ENCODE results near the gene YJEFN3. TPM values are rescaled to one million over a fixed set of nuclear protein-coding genes. Genes with fewer than 3 reads are reported as not detected.

The YJEFN3 gene
- total RNA-seq, 1 experiment from 2014 or later = 6.1 TPM

GRCh38 chr19:19539698-19540063 is 11.0 kb downstream of the YJEFN3 start:
- intact Hi-C loops (cut with micrococcal nuclease; ENCODE audit: unreplicated experiment) = loop anchor here (10.0 kb wide), 1 partner anchor 105 kb away; the partner anchor contains the start of gene GMIP
- POLR2A ChIA-PET = no interaction called here
- in situ Hi-C loops (cut with HindIII; ENCODE audit: low pct_unique_long_range_greater_than_20kb, low sequenced_read_pairs) = no loop called here

GRCh38 chr19:19540064-19540714 is 11.5 kb downstream of the YJEFN3 start:
- intact Hi-C loops (cut with micrococcal nuclease; ENCODE audit: unreplicated experiment) = no loop called here
- ChIA-PET CTCF (no interaction called here), POLR2A (no interaction called here)
- no peak overlapping the region for H3K4me3 ChIP-seq (ENCODE audit: low read depth in 2 of 2, low read length in 2 of 2)
- no peaks in the 10 kb centered on the region for H3K36me3 ChIP-seq (ENCODE audit: control insufficient read depth, insufficient read depth, low read length)
- no peaks in the 10 kb centered on the region for H3K27me3 ChIP-seq (ENCODE audit: control insufficient read depth, insufficient read depth, low read length)
- in situ Hi-C loops (cut with HindIII; ENCODE audit: low pct_unique_long_range_greater_than_20kb, low sequenced_read_pairs) = no loop called here
- H3K9me3 ChIP-seq (ENCODE audit: control insufficient read depth, insufficient read depth, low read depth, low read length) = no peaks in the 10 kb centered on the region
- no peak for ATAC-seq
- H3K4me1 ChIP-seq (ENCODE audit: control insufficient read depth, insufficient read depth, low read length) = no peaks in the 10 kb centered on the region
- no peak for DNase-seq (ENCODE audit: low read depth, low spot score)
- no peak overlapping the region for H3K27ac ChIP-seq (ENCODE audit: low read length)
- no TSS peak for BruUV-seq (replicated peaks)
- TF ChIP-seq CTCF (IDR thresholded peaks at IDR 0.05) = no peak
- no peak for TF ChIP-seq REST (IDR thresholded peaks at IDR 0.05; ENCODE audit: insufficient read depth in 1 of 2, low read depth in 2 of 2, low read length in 1 of 2)
- no peak for TF ChIP-seq TCF7L2 (IDR thresholded peaks at IDR 0.05; ENCODE audit: low read depth, low read length)
- TF ChIP-seq SIN3A (IDR thresholded peaks at IDR 0.05; ENCODE audit: borderline replicate concordance, insufficient read depth, low read depth, low read length) = no peak
- no peak for TF ChIP-seq POLR2AphosphoS5 (IDR thresholded peaks at IDR 0.05; ENCODE audit: low read depth, low read length)

More at GRCh38 chr19:19539698-19540063, 11.0 kb downstream of the YJEFN3 start:
- CTCF ChIA-PET = no interaction called here
- TF ChIP-seq POLR2AphosphoS5 (IDR thresholded peaks at IDR 0.05; ENCODE audit: low read depth, low read length) (no peak), TCF7L2 (IDR thresholded peaks at IDR 0.05; ENCODE audit: low read depth, low read length) (no peak), CTCF (IDR thresholded peaks at IDR 0.05) (no peak), REST (IDR thresholded peaks at IDR 0.05; ENCODE audit: insufficient read depth in 1 of 2, low read depth in 2 of 2, low read length in 1 of 2) (no peak), SIN3A (IDR thresholded peaks at IDR 0.05; ENCODE audit: borderline replicate concordance, insufficient read depth, low read depth, low read length) (no peak)
- Histone ChIP-seq H3K4me1 (ENCODE audit: control insufficient read depth, insufficient read depth, low read length) (no peaks in the 10 kb centered on the region), H3K27me3 (ENCODE audit: control insufficient read depth, insufficient read depth, low read length) (no peaks in the 10 kb centered on the region), H3K4me3 (ENCODE audit: low read depth in 2 of 2, low read length in 2 of 2) (no peak overlapping the region), H3K36me3 (ENCODE audit: control insufficient read depth, insufficient read depth, low read length) (no peaks in the 10 kb centered on the region), H3K27ac (ENCODE audit: low read length) (no peak overlapping the region), H3K9me3 (ENCODE audit: control insufficient read depth, insufficient read depth, low read depth, low read length) (no peaks in the 10 kb centered on the region)
- ATAC-seq (no peak), DNase-seq (ENCODE audit: low read depth, low spot score) (no peak)
- no TSS peak for BruUV-seq (replicated peaks)
